Measurements from ENCODE around the gene MAP3K1.

- TF ChIP-seq CTCF (IDR thresholded peaks at IDR 0.05) = peak in 1 of 6 experiments; percentile 6
- TF ChIP-seq POLR2A (IDR thresholded peaks at IDR 0.05) = peak in 2 of 4 donors; percentile 30 to 37
- TF ChIP-seq EP300 (IDR thresholded peaks at IDR 0.05) = no peak
- peak; percentile 38 to 51 for TF ChIP-seq POLR2AphosphoS5 (IDR thresholded peaks at IDR 0.05)
These were observed 1.3 kb downstream of the MAP3K1 start for GRCh38 chr5:56816546-56817081.

Data from upper lobe of left lung (tissue), 4 donors.